Neural crest cell (in vitro differentiated cells): ENCODE data around the gene CHDH. TPM values are rescaled to one million over a fixed set of nuclear protein-coding genes. Genes with fewer than 3 reads are reported as not detected.

Source experiments
- DNase-seq: peaks from one replicate; pipeline ENCODE4 v3.0.0; 2021; ENCODE audit warnings: low read depth, mixed read lengths, low spot score
- H3K27ac Mint-ChIP-seq: one replicate; pipeline ENCODE4 v1.8.0; 2021; ENCODE audit warnings: mild to moderate bottlenecking, mixed read lengths; ENCODE audit not compliant: unreplicated experiment
- H3K27me3 Mint-ChIP-seq: 2 replicates; pipeline ENCODE4 v1.8.0; 2021; ENCODE audit warnings: low read depth, mild to moderate bottlenecking, mixed read lengths
- H3K36me3 Mint-ChIP-seq: 2 replicates; pipeline ENCODE4 v1.8.0; 2021; ENCODE audit warnings: low read depth, mild to moderate bottlenecking, mixed read lengths
- H3K4me1 Mint-ChIP-seq: 2 replicates; pipeline ENCODE4 v1.8.0; 2021; ENCODE audit warnings: mixed read lengths
- H3K4me3 Mint-ChIP-seq: one replicate; pipeline ENCODE4 v1.8.0; 2021; ENCODE audit warnings: mild to moderate bottlenecking, mixed read lengths
- H3K9me3 Mint-ChIP-seq: 2 replicates; pipeline ENCODE4 v1.8.0; 2021; ENCODE audit warnings: mixed read lengths
- CTCF ChIP-seq: fragments of 200-600 bp; sonication (generic); conservative IDR thresholded peaks from 2 replicates; pipeline ENCODE4 v1.5.0; 2021; ENCODE audit warnings: antibody characterized with exemption, mild to moderate bottlenecking
- total RNA-seq: library from RNA; stranded (reverse); gene quantifications from 2 replicates; pipeline ENCODE4 v1.2.1, GENCODE V29; 2021

CHDH gene
- total RNA-seq, 1 donor from 2014 or later, result 3.0 TPM

- no peak for DNase-seq
- Mint-ChIP-seq H3K4me3 (no peak overlapping the region), H3K27ac (no peak overlapping the region), H3K9me3 (no peaks in the 10 kb centered on the region), H3K36me3 (no peaks in the 10 kb centered on the region), H3K4me1 (peaks cover 7% of the 10 kb centered on the region), H3K27me3 (no peaks in the 10 kb centered on the region)
- TF ChIP-seq CTCF, result no peak
These were observed 42.9 kb downstream of the CHDH start for GRCh38 chr3:53803124-53803815.

GRCh38 chr3:53802256-53802880 is 43.9 kb downstream of the CHDH start:
- no peaks in the 10 kb centered on the region for H3K27me3 Mint-ChIP-seq
- no peak overlapping the region for H3K27ac Mint-ChIP-seq
- H3K9me3 Mint-ChIP-seq, result no peaks in the 10 kb centered on the region
- DNase-seq, result no peak
- peaks cover 7% of the 10 kb centered on the region for H3K4me1 Mint-ChIP-seq
- no peaks in the 10 kb centered on the region for H3K36me3 Mint-ChIP-seq
- no peak for TF ChIP-seq CTCF
- H3K4me3 Mint-ChIP-seq, result no peak overlapping the region

GRCh38 chr3:53801319-53801718 is 44.9 kb downstream of the CHDH start:
- no peak overlapping the region for H3K4me3 Mint-ChIP-seq
- H3K9me3 Mint-ChIP-seq, result no peaks in the 10 kb centered on the region
- H3K27me3 Mint-ChIP-seq, result no peaks in the 10 kb centered on the region
- H3K27ac Mint-ChIP-seq, result no peak overlapping the region
- H3K36me3 Mint-ChIP-seq, result no peaks in the 10 kb centered on the region
- DNase-seq, result no peak
- peaks cover 7% of the 10 kb centered on the region for H3K4me1 Mint-ChIP-seq
- TF ChIP-seq CTCF, result no peak

- Mint-ChIP-seq H3K27ac (no peak overlapping the region), H3K27me3 (no peaks in the 10 kb centered on the region), H3K9me3 (no peaks in the 10 kb centered on the region), H3K36me3 (no peaks in the 10 kb centered on the region), H3K4me3 (no peak overlapping the region), H3K4me1 (peaks cover 13% of the 10 kb centered on the region)
- TF ChIP-seq CTCF, result no peak
- DNase-seq, result no peak
These were observed 45.9 kb downstream of the CHDH start for GRCh38 chr3:53800041-53800906.

GRCh38 chr3:53799338-53799865 is 46.8 kb downstream of the CHDH start:
- Mint-ChIP-seq H3K27ac (no peak overlapping the region), H3K9me3 (no peaks in the 10 kb centered on the region), H3K27me3 (no peaks in the 10 kb centered on the region), H3K4me1 (peaks cover 7% of the 10 kb centered on the region), H3K4me3 (no peak overlapping the region), H3K36me3 (no peaks in the 10 kb centered on the region)
- no peak for TF ChIP-seq CTCF
- no peak for DNase-seq
